HG03159 (cell line): ENCODE measurements around the gene CFI.
"Not testable (repeated sequence)": the region's sequence is repeated elsewhere in the genome, so short reads cannot be mapped to it uniquely, and the experiment has no call there.

Experiments
- ATAC-seq: cut with Tn5 transposase; IDR thresholded peaks from one replicate; pipeline ENCODE4 v1.9.1; 2021; ENCODE audit warnings: mild to moderate bottlenecking, moderate library complexity; ENCODE audit not compliant: unreplicated experiment

Gene CFI

DNA sequence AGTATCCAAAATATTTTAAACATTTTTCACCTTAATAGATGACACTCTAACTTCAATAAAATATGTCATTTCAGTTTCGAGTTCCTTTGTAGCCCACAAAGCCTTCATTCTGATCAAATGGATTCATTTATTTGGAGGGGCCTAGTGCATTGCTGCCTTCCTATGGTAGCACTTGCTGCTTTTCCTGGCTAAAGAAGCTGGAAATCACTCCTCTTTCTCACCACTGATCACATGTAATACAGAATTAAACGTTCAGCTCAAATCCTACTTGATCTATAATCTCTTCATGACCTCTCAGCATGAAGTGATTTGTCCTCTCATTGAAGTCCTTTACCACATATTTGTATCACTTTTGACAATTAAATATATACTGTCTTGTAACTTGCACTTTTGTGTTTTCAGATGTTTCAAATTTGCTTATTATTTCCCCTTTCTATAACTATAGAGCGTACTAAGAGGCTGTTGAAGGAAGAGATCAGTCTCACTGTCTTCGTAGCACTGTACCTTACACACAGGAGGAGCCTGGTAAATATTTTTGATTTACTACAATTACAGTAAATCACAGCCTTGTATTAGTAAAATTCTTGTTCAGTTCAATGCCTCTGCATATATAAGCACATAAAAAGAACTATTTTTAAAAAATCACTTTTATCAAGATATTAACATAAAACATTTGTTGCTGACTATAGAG, 555 bp downstream of the CFI start:
- no peak for ATAC-seq

DNA sequence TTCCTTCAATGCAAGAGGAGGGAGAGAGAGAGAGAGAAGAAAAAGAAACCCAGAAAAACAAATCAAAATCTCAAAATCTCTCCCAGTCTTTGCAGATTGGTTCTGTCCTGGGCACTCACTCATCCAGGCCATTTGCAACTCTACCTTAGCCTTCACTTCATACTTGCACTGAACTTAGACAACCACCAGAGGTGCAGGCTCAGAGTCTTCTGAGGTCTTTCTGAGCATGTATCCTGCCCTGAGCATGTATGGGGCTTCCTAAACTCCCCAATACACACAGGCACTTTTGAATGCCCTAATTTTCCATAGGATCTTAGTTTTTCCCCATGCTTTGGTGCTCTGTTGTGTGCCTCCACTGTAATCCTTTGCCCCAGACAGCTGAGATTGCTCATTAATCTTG, 2.9 kb downstream of the CFI start:
- ATAC-seq = no peak

DNA sequence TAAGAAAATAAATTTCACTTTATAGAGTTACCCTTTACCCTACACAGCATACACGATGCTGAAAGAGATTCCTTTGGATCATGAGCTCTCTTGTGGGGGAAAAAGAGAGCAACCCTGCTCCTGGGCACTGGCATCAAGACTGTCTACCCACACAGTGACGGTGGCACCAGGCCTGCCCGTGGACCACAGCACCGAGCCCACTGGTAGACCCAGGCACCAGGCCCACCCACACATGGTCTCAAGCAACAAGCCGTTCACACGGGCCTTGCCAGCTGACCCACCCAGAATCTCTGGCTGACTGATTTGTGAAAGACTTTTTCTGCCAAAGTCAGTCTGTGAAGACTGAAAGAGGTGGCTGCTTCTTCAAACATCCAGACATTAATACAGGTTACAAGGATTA, 6.7 kb downstream of the CFI start:
- ATAC-seq = no peak

DNA sequence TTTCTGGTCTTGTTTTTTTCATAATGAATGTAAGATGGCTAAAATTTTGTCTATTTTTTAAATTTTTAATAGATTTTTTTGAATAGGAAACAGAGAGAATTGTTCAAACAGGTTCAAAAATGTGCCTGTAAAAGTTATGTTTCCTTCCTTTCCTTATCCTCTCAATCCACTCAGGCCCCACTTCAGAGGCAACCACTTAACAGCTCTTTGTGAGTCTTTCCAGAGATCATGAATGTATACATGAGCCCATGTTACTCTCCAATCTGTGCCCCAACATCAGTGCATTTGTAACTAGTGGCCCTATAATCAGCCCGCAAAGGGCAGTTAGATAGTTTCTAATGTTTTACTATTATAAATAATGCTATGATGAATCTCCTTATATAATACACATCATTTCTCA, 14.0 kb downstream of the CFI start:
- no peak for ATAC-seq

DNA sequence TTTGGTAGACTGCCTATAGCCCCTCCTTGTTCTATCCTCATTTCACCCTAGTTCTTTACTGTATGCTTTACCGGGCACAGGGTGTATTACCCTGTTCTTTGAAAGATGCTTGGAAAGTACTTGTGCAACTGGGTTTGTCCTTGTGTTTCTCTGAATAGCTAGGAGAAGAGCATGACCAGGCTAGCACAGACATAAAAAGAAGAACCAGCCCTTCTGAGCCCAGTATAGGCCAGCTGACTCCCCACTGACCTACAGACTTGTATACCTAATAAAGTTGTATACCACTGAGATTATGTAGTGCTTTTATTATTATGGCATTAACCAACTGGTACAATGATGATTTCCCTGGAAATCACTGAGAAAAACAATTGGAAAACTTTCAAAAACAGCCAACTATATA, 15.0 kb downstream of the CFI start:
- ATAC-seq = no peak

DNA sequence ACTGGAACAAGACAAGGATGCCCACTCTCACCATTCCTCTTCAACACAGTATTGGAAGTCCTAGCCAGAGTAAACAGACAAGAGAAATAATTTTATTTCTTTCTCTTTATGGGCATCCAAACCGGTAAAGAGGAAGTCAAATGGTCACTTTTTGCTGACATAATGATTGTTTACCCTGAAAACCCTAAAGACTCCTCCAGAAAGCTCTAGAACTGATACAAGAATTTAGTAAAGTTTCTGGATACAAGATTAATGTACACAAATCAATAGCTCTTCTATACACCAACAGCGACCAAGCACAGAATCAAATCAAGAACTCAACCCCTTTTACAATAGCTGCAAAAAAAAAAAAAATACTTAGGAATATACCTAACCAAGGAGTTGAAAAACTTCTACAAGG, 19.7 kb downstream of the CFI start:
- ATAC-seq = not testable (repeated sequence)

DNA sequence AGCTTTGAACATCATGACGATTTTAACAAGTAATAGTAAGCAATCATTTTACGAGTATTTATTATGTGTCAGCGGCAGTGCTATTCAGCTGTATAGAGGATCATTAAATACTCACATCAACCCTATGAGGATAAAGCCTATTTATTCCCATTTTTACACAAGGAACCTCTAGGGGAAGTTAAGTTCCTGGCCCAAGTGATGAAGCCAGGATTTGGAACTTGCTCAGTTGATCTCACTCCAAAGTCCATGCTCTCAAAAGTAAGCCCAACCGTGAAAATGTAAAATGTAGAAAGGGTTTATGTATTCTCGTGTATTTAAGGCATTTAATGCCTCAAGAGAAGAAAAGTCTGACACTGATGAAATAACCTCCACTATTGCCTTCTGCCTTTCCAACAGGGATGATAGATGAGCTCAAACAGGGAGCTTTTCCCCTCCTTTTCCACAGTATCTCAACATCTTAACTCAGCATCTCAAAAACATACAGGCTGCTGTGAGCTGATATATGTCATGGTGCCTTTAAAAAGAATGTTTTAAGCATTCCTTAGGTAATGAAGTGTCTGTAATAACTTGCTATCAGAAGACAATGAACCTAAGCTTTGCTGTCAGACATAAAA, 36.9 kb downstream of the CFI start:
- no peak for ATAC-seq

DNA sequence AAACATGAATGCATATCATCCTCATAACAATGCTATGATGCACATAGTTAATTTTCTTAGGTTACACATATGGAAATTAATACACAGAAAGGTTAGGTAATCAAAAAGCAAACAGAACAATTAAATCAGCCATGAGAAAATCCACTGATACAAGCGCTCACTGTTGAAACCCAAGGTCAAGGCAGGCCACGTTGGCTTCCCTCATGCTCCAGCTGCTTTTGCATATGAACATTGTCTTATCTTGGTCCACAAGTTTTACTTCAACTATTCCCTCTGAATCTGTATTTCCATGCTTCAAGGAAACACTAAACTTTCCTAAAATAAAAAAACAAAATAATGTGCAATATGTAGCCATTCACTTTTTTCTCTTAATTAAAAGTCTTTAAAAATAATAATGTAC, 37.4 kb downstream of the CFI start:
- no peak for ATAC-seq

DNA sequence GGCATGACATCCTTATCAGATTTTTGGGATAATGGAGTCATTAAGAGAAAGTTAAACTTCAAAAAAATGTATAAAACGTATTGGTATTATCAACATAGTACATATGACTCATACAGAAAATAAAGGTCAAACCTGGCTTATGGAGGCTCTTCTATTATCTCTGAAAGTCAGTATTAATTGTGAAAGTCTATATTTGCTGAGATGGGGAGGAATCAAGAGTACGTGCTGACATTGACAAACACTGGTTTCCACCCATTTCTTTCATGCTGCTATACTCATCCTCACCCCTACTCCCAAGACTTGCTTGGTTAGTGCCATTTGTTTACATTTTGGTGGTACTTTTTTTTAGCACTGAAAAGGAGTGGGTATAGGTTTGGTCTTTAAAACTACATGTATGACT, 41.1 kb downstream of the CFI start:
- ATAC-seq = no peak

DNA sequence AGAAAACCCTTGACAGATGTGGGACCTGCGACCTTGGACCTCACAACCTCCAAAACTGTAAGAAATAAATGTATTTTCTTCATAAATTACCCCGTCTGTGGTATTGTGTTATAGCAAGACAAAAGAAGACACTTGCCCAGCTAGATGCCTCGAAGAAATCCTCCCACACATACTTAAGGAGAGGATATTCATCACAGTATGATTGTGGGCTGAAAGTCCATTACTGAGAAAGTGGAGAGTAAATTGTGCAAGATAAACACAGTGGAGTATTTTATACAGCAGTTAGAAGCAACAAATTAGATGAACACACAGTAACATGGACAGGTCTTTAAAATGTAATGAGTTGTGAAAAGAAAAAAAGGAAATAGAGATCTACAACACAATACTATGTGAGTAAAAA, 46.1 kb downstream of the CFI start:
- no peak for ATAC-seq

DNA sequence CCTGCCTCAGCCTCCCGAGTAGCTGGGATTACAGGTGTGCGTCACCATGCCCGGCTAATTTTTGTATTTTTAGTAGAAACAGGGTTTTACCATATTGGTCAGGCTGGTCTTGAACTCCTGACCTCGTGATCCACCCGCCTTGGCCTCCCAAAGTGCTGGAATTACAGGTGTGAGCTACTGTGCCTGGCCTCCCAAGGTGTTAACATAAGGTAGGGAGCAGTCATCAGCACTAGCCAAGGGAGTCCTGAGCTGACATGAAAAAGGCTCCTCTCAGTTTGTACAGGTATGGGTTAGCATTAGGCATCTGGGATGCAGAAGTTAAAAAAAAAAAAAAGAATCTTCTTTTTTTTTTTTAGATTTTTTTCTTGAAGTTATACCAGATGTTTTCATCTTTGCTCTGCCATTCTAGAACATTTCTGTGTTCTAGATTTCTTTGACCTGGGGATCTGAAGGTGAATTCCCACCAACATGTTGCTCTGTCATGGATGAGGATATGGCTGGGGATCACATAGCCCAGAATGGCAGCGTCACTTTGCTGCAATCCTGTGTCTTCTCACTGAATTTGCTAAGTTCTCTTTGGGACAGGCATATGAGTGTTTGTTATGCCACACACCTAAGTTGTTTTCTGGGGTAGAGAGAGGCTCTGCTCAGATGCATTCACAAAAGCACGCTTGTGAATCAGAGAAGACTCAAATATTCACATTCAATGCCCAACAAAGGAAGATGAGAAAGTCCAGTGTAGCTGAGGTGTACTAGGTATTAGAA, 47.5 kb downstream of the CFI start:
- ATAC-seq = no peak

DNA sequence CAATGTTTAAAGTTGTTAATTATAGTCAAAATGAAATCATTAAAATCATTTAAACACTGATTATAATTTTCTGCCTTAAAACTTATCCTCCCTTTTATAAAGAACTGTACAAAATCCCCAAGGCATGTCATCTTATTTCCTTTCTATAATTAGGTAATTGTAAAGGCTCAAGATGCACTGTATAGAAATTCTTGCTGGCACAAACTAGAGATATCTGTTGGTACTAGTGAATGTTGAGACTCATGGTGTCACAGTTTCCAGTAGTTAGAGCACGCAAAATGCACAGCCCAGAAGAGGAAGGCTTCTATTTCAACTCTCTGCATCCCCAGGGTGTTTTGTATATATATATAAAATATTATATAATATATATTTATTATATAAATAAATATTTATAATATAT, 49.3 kb downstream of the CFI start:
- ATAC-seq = no peak

DNA sequence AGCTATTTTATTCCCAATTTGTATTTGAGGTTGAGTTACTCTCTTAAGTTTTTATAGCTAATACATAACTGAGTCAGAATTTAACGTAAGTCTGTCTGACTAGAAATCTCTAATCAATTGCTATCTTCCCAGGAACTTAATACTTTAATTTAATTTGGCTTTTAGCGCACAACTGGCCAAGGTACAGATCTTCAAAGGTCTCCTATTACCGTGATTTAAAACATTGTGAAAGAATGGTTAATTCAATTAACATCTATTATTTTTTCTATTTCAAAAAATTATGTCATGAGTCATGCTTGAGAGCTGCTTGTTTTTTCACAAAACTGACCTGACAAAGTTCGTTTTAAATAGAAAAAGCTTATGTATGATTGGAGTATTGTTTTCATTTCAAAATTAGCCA, 49.9 kb downstream of the CFI start:
- no peak for ATAC-seq

DNA sequence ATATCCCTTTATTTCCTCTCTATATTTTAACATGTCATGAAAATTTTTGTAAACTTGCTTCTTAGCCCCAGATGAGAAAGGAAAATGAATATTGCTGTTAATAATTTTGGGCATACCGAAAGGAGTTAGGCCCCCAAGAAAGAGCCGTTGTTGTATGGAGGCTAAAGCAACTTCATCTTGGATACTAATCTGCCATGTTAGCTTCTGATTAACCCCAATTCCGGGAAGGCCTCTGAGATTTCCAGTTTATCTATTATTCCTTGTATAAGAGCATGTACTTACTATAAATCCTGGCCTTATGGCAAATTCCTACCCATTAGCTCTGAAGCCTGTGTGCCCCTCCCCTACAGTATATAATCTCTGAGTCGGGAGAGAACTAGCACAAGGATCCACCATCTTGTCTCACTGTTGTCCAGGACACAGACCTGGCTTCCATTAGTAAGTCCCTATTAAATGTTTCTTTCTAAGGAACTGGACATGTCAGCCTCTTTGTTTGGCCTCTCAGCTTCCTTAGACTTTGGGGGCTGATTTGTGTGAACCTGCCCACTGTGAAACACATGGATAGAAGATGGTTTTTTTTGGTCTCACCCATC, 51.1 kb downstream of the CFI start:
- ATAC-seq = no peak

DNA sequence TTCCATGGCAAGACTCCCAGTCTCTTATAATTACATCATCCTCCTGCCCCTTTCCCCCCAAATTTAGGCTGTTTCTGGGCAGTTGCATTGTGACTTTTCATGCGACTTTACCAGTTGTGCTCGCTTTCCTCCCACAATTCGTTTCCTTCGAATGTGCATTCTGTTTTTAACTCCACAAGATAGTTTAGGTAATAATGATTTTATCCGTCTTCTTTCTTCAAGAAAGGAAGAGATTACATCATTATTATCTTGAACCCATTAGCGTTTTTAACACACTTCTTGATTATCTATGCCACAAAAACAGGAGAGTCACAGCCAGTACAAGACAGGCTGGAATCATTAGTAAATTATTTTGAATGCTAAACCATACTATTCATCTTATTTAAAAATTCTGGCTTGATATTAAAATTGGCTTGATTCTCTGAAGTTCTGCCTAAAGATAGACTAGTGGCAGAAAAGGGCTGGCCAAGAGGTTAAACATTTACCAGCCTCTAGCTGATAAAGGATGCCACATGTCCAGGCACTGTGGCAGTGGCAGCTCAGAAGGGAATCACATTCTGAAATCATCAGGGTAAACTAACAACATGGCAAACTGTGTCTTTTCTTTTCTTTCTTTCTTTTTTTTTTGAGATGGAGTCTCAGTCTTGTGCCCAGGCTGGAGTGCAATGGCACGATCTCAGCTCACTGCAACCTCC, 52.3 kb downstream of the CFI start:
- no peak for ATAC-seq

DNA sequence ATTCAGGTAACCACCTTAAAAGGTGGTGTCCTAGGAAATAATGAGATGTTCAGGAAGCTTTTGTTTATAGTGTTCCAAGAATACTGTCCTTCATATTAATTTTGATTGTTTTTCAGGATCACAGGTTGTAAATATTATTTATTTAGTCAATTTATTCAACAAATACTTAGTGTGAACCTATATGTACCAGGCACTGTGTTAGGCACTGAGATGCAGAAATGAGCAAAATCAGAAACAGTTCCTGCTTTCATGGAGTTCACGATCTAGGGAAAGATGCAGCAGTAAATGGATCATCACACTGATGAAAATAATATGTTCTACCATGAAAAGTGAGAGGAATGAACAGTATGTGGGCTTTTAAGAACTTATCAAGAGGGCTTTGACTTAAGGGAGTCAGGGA, 53.7 kb downstream of the CFI start:
- no peak for ATAC-seq

DNA sequence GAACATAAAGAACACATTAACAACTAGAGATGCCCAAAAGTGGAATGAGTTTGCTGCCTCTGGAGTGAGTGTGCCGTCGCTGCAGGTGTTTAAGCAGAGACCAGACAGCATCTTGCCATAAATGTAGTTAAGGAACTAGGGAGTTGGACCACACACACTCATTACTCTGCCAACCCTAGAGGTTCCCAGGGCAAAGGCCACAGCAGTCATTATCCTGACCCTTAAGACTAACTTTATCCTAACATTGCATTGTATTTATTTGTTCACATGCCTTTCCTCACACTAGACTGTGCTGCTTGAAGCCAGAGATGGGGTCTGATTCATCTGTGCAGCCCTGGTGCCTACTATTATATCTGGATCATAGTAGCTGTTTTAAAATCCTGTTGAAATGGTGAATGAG, 55.1 kb downstream of the CFI start:
- no peak for ATAC-seq

DNA sequence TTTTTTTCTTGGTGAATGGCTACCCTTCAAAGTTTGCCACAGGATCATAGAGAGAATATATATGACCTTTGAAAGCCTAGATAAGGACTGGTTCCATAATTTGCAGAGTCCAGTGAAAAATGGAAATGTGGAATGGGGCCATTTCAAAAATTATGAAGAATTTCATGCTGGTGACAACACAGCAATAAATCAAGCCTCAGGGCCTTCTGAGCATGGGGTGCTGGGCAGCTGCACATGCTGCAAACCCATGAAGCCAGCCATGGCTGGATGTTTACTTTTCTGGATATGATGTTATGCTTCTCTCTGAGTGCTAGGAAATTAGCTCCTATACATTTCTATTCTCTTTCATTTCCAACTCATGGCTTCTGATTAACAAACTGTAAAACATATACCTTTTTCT, 56.0 kb downstream of the CFI start:
- no peak for ATAC-seq

DNA sequence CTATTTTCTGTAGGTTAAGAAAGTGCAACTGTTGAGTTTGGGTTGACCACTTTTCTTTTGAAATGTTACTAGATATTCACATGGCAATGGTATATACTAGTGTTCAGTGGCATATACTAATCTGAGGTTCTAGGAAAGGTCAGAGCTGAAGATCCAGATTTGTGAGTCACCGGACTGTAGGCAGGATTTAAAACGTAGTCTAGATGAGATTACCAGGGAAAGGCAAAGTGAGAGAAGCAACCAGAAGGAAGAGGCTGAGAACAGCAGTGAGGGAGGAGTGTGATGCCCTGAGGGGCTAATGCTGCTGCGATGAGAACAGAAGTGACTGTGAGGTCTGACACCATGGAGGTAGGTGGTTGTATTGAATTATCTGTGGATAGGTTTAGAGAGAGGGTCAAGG, 62.3 kb downstream of the CFI start:
- no peak for ATAC-seq

DNA sequence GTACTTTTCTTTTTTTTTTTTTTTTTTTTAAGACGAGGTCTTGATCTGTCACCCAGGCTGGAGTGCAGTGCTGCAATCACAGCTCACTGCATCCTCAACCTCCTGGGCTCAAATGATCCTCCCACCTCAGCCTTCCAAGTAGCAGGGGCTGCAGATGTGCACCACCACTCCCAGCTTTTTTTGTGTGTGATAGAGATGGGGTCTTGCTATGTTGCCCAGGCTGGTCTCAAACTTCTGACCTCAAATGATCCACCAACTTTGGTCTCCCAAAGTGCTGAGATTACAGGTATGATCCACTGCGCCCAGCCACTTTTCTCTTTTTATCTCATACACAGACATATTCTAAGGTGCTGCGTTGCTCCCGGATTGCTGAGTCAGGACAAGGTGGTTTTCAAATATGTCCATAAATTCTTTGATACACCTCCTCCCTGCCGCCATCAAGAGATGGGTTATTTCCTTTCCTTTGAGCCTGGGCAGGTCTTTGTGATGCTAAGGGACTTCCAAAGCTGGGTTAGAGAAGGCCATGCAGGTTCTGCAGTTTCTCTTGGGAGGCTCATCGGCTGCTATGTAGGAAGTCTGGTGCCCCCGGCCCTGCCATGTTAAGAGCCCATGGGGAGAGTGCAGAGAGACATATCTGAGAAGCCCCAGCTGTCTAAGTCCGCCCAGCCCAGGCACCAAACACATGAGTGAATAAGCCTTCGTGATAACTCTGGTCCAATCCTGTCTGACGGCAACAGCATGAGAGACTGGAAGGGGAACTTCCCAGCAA, 63.5 kb downstream of the CFI start:
- no peak for ATAC-seq
